ENCODE measurements around the gene FGFR1OP2. TPM values are rescaled to one million over a fixed set of nuclear protein-coding genes. Genes with fewer than 3 reads are reported as not detected.
A peak's percentile ranks its signal among the peaks of the same experiment; 100 is the strongest.

Gene FGFR1OP2
- polyA plus RNA-seq, 1 experiment: 46.2 TPM

DNA sequence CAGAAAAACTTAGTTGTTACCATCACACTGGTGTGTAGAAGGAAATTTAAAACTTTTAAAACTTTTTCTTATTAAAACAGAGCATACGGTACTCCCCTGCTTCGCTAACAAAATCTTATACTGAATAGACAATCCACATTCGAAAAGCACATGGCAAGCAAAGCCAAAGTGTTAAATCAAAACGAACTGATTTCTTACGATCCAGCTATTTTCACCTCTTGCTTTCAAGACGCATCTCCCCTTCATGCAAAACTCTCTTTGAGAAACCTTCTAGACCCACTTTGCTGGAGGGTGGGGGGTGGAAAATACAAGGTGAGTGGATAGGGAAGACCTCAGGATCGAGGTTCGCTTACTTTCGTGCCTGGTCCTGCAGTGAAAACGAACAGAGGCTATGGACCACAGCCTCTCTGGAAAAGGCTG lies 817 bp upstream of the FGFR1OP2 start:
- Histone ChIP-seq H3K4me3 (ENCODE audit: low read depth, low read length) (peak overlapping the region; percentile 94), H3K27ac (ENCODE audit: low read depth, low read length) (peak overlapping the region; percentile 98), H3K9me3 (ENCODE audit: control insufficient read depth, insufficient read depth, low read length) (no peaks in the 10 kb centered on the region; the same call in 1 of the 2 replicates), H3K27me3 (ENCODE audit: control insufficient read depth, insufficient read depth, low read length) (no peaks in the 10 kb centered on the region)
- ChIA-PET CTCF (no interaction called here), POLR2A (interaction anchor here (0.7 kb wide), 1 partner anchor 1288 kb away, joined by 3 read pairs; no protein-coding TSS in a partner anchor)
- TF ChIP-seq, protein P1, sequence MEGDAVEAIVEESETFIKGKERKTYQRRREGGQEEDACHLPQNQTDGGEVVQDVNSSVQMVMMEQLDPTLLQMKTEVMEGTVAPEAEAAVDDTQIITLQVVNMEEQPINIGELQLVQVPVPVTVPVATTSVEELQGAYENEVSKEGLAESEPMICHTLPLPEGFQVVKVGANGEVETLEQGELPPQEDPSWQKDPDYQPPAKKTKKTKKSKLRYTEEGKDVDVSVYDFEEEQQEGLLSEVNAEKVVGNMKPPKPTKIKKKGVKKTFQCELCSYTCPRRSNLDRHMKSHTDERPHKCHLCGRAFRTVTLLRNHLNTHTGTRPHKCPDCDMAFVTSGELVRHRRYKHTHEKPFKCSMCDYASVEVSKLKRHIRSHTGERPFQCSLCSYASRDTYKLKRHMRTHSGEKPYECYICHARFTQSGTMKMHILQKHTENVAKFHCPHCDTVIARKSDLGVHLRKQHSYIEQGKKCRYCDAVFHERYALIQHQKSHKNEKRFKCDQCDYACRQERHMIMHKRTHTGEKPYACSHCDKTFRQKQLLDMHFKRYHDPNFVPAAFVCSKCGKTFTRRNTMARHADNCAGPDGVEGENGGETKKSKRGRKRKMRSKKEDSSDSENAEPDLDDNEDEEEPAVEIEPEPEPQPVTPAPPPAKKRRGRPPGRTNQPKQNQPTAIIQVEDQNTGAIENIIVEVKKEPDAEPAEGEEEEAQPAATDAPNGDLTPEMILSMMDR (IDR thresholded peaks at IDR 0.05; ENCODE audit: low read depth, low read length): no peak
- no peak for DNase-seq (ENCODE audit: low read depth, low spot score)

DNA sequence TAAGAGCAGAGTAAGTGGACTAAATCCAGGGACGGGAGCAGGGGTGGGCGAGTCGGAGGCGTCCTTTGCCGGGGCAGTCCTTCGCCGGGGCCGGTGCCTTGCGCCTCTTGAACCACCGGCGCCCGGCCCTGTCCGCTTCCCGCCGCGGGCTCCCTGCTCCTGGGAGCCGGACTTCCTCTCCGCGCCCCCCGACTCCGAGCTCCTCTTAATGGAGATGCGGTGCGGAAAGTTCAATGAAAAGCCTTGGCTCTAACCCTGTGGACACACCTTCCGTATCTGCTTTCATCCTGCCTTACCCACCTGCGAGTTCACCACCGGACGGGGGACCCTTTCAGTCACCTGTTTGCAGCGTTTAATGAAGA lies 412 bp downstream of the FGFR1OP2 start:
- POLR2A ChIA-PET: interaction anchor here (1.0 kb wide), 1 partner anchor 82 kb away, joined by 3 read pairs; no protein-coding TSS in a partner anchor
- TF ChIP-seq, protein P1 (IDR thresholded peaks at IDR 0.05; ENCODE audit: low read depth, low read length): no peak
- no peaks in the 10 kb centered on the region for H3K27me3 ChIP-seq (ENCODE audit: control insufficient read depth, insufficient read depth, low read length)
- no peak for DNase-seq (ENCODE audit: low read depth, low spot score)
- H3K4me3 ChIP-seq (ENCODE audit: low read depth, low read length): peak overlapping the region; percentile 94
- CTCF ChIA-PET: interaction anchor here (1.0 kb wide), 1 partner anchor 77 kb away, joined by 3 read pairs; no protein-coding TSS in a partner anchor
- H3K27ac ChIP-seq (ENCODE audit: low read depth, low read length): peak overlapping the region; percentile 92
- no peaks in the 10 kb centered on the region; the same call in 1 of the 2 replicates for H3K9me3 ChIP-seq (ENCODE audit: control insufficient read depth, insufficient read depth, low read length)

- no peaks in the 10 kb centered on the region for H3K27me3 ChIP-seq (ENCODE audit: control insufficient read depth, insufficient read depth, low read length)
- peak overlapping the region; percentile 92 for H3K27ac ChIP-seq (ENCODE audit: low read depth, low read length)
- H3K9me3 ChIP-seq (ENCODE audit: control insufficient read depth, insufficient read depth, low read length): no peaks in the 10 kb centered on the region; the same call in 1 of the 2 replicates
- CTCF ChIA-PET: interaction anchor here (1.0 kb wide), 1 partner anchor 77 kb away, joined by 3 read pairs; no protein-coding TSS in a partner anchor
- no peak for DNase-seq (ENCODE audit: low read depth, low spot score)
- peak overlapping the region; percentile 94 for H3K4me3 ChIP-seq (ENCODE audit: low read depth, low read length)
- TF ChIP-seq, protein P1 (IDR thresholded peaks at IDR 0.05; ENCODE audit: low read depth, low read length): no peak
- POLR2A ChIA-PET: interaction anchor here (0.7 to 1.0 kb wide), 2 partner anchors 82 to 702 kb away, joined by 3 read pairs; no protein-coding TSS in a partner anchor
These were observed 1.0 kb downstream of the FGFR1OP2 start for GRCh38 chr12:26939192-26939832.

GRCh38 chr12:26939953-26940352 lies 1.7 kb downstream of the FGFR1OP2 start:
- ChIA-PET CTCF (no interaction called here), POLR2A (interaction anchor here (0.7 kb wide), 1 partner anchor 701 kb away, joined by 3 read pairs; no protein-coding TSS in a partner anchor)
- Histone ChIP-seq H3K9me3 (ENCODE audit: control insufficient read depth, insufficient read depth, low read length) (no peaks in the 10 kb centered on the region; the same call in 1 of the 2 replicates), H3K27me3 (ENCODE audit: control insufficient read depth, insufficient read depth, low read length) (no peaks in the 10 kb centered on the region), H3K27ac (ENCODE audit: low read depth, low read length) (no peak overlapping the region), H3K4me3 (ENCODE audit: low read depth, low read length) (peak overlapping the region; percentile 94)
- TF ChIP-seq, protein P1 (IDR thresholded peaks at IDR 0.05; ENCODE audit: low read depth, low read length): no peak
- no peak for DNase-seq (ENCODE audit: low read depth, low spot score)

- no peak for DNase-seq (ENCODE audit: low read depth, low spot score)
- Histone ChIP-seq H3K4me3 (ENCODE audit: low read depth, low read length) (no peak overlapping the region), H3K27me3 (ENCODE audit: control insufficient read depth, insufficient read depth, low read length) (no peaks in the 10 kb centered on the region), H3K9me3 (ENCODE audit: control insufficient read depth, insufficient read depth, low read length) (peaks cover 4% of the 10 kb centered on the region), H3K27ac (ENCODE audit: low read depth, low read length) (no peak overlapping the region)
- CTCF ChIA-PET: no interaction called here
- POLR2A ChIA-PET: no interaction called here
- TF ChIP-seq, protein P1 (IDR thresholded peaks at IDR 0.05; ENCODE audit: low read depth, low read length): no peak
These were observed 2.4 kb downstream of the FGFR1OP2 start for GRCh38 chr12:26940516-26941214.

Data from AG04450 (cell line).